ENCODE data around the gene DPM3.

DNA sequence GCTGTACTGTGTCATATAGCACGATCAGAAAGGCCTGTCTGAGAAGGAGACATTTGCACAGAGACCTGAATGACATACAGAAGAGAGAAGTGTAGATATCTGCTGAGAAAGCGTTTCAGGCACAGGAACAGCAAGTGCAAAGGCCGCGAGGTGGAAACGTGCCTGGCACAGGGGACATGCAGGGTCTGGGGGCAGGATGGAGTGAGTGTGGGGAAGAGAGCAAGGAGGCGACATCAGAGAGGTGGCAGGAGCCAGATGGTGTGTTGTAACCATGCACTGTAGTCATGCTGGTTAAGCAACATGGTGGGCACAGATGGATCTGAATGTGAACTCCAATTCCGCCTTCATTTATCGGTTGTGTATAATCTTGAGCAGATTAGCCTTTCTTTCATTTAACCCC lies 19.8 kb upstream of the DPM3 start:
- TF ChIP-seq, protein P1, sequence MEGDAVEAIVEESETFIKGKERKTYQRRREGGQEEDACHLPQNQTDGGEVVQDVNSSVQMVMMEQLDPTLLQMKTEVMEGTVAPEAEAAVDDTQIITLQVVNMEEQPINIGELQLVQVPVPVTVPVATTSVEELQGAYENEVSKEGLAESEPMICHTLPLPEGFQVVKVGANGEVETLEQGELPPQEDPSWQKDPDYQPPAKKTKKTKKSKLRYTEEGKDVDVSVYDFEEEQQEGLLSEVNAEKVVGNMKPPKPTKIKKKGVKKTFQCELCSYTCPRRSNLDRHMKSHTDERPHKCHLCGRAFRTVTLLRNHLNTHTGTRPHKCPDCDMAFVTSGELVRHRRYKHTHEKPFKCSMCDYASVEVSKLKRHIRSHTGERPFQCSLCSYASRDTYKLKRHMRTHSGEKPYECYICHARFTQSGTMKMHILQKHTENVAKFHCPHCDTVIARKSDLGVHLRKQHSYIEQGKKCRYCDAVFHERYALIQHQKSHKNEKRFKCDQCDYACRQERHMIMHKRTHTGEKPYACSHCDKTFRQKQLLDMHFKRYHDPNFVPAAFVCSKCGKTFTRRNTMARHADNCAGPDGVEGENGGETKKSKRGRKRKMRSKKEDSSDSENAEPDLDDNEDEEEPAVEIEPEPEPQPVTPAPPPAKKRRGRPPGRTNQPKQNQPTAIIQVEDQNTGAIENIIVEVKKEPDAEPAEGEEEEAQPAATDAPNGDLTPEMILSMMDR (IDR thresholded peaks at IDR 0.05; ENCODE audit: low read depth, low read length) = no peak
- TF ChIP-seq EZH2phosphoT487 (IDR thresholded peaks at IDR 0.05; ENCODE audit: low read depth) = no peak
